ENCODE measurements around the gene SRBD1.

Gene SRBD1

GRCh38 chr2:45588158-45588829 lies 22.8 kb downstream of the SRBD1 start:
- no peak for DNase-seq
- H4K20me1 ChIP-seq (ENCODE audit: insufficient read depth, low read length) = no peaks in the 10 kb centered on the region
- no peak overlapping the region for H3K9ac ChIP-seq (ENCODE audit: low read length)
- no peak overlapping the region for H3K27ac ChIP-seq (ENCODE audit: low read length)
- H3K9me3 ChIP-seq (replicated peaks; ENCODE audit: insufficient read depth, low read length) = no peaks in the 10 kb centered on the region
- 0 out of 2 replicates have a peak, but pooled peaks cover 5% of the 10 kb centered on the region for H3K79me2 ChIP-seq (ENCODE audit: low read length)
- no peak for TF ChIP-seq EZH2phosphoT487 (IDR thresholded peaks at IDR 0.05; ENCODE audit: low read length)
- no peak for TF ChIP-seq EZH2 (optimal IDR thresholded peaks at IDR 0.05; ENCODE audit: low read depth, low read length)
- TF ChIP-seq CTCF (IDR thresholded peaks at IDR 0.05; ENCODE audit: low read length) = no peak
- H2AFZ ChIP-seq (ENCODE audit: low read length) = no peak overlapping the region
- H3K4me2 ChIP-seq (ENCODE audit: low read depth, low read length) = no peak overlapping the region
- no peaks in the 10 kb centered on the region; the same call in 1 of the 2 replicates for H3F3A ChIP-seq (ENCODE audit: insufficient read depth, low read length)
- H3K4me1 ChIP-seq (ENCODE audit: low read length) = no peaks in the 10 kb centered on the region
- H3K9me2 ChIP-seq (replicated peaks; ENCODE audit: insufficient read depth, low read length) = no peaks in the 10 kb centered on the region
- H3K4me3 ChIP-seq (ENCODE audit: low read length) = no peak overlapping the region
- no peaks in the 10 kb centered on the region for H3K27me3 ChIP-seq (replicated peaks; ENCODE audit: insufficient read depth, low read length)
- H3K36me3 ChIP-seq (replicated peaks; ENCODE audit: insufficient read depth, low read length) = no peaks in the 10 kb centered on the region

DNA sequence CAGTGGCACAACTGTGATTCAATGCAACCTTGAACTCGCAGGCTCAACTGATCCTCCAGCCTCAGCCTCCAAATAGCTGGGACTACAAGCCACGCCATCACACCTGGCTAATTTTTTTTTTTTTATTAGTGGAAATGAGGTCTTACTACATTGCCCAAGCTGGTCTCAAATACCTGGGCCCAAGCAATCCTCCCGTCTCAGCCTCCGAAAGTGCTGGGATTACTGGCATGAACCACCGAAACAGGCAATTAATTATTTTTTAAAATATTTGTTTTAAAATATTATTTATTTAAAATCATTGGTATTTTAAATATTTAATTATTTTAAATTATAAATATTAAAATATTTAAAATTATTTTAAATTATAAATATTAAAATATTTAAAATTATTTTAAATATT lies 24.5 kb downstream of the SRBD1 start:
- TF ChIP-seq EZH2 (optimal IDR thresholded peaks at IDR 0.05; ENCODE audit: low read depth, low read length) = no peak
- no peak for TF ChIP-seq EZH2phosphoT487 (IDR thresholded peaks at IDR 0.05; ENCODE audit: low read length)
- no peak for TF ChIP-seq CTCF (IDR thresholded peaks at IDR 0.05; ENCODE audit: low read length)
- Histone ChIP-seq H3K4me1 (ENCODE audit: low read length) (no peaks in the 10 kb centered on the region), H4K20me1 (ENCODE audit: insufficient read depth, low read length) (no peaks in the 10 kb centered on the region), H3F3A (ENCODE audit: insufficient read depth, low read length) (no peaks in the 10 kb centered on the region; the same call in 1 of the 2 replicates), H3K79me2 (ENCODE audit: low read length) (0 out of 2 replicates have a peak, but pooled peaks cover 8% of the 10 kb centered on the region), H3K27ac (ENCODE audit: low read length) (no peak overlapping the region), H3K9me3 (replicated peaks; ENCODE audit: insufficient read depth, low read length) (no peaks in the 10 kb centered on the region), H3K4me2 (ENCODE audit: low read depth, low read length) (no peak overlapping the region), H3K4me3 (ENCODE audit: low read length) (no peak overlapping the region), H3K9me2 (replicated peaks; ENCODE audit: insufficient read depth, low read length) (no peaks in the 10 kb centered on the region), H3K36me3 (replicated peaks; ENCODE audit: insufficient read depth, low read length) (no peaks in the 10 kb centered on the region), H3K9ac (ENCODE audit: low read length) (no peak overlapping the region), H3K27me3 (replicated peaks; ENCODE audit: insufficient read depth, low read length) (no peaks in the 10 kb centered on the region), H2AFZ (ENCODE audit: low read length) (no peak overlapping the region)
- DNase-seq = no peak

DNA sequence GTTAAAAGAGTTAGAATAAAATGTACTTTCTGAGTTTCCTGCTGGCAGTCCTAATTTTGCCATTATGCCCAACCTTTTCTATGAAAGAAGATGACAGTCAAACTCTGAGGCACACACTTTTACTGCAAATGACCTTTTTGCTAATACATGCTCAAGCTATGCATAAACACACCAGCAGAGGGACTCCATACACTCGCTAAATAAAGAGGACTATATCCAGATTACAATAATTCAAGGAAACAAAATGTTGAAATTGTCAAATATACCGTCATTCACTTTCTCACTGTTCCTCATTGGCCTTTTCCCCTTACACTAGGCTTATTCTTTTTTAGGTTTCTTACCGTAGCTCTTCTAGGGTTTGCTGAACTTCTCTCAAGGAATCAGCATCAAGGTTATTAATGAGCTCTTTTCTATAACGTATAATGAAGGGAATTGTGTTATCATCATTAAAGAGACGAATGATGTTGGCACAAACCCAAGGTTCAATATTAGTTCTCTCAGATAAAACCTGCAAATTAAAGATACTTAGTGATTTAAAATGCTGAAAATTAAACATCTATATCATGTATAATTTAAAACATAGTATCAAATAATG lies 25.7 kb downstream of the SRBD1 start:
- H3K4me1 ChIP-seq (ENCODE audit: low read length) = no peaks in the 10 kb centered on the region
- no peak overlapping the region for H3K27ac ChIP-seq (ENCODE audit: low read length)
- H3K36me3 ChIP-seq (replicated peaks; ENCODE audit: insufficient read depth, low read length) = peaks cover 3% of the 10 kb centered on the region; the same call in 1 of the 2 replicates
- H3K79me2 ChIP-seq (ENCODE audit: low read length) = 0 out of 2 replicates have a peak, but pooled peaks cover 8% of the 10 kb centered on the region
- H3K9me3 ChIP-seq (replicated peaks; ENCODE audit: insufficient read depth, low read length) = no peaks in the 10 kb centered on the region
- H3K4me3 ChIP-seq (ENCODE audit: low read length) = no peak overlapping the region
- H2AFZ ChIP-seq (ENCODE audit: low read length) = no peak overlapping the region
- no peaks in the 10 kb centered on the region for H4K20me1 ChIP-seq (ENCODE audit: insufficient read depth, low read length)
- H3K27me3 ChIP-seq (replicated peaks; ENCODE audit: insufficient read depth, low read length) = no peaks in the 10 kb centered on the region
- H3K4me2 ChIP-seq (ENCODE audit: low read depth, low read length) = no peak overlapping the region
- TF ChIP-seq EZH2phosphoT487 (IDR thresholded peaks at IDR 0.05; ENCODE audit: low read length) (no peak), CTCF (IDR thresholded peaks at IDR 0.05; ENCODE audit: low read length) (peak; percentile 71)
- H3K9ac ChIP-seq (ENCODE audit: low read length) = no peak overlapping the region
- H3K9me2 ChIP-seq (replicated peaks; ENCODE audit: insufficient read depth, low read length) = no peaks in the 10 kb centered on the region
- no peaks in the 10 kb centered on the region; the same call in 1 of the 2 replicates for H3F3A ChIP-seq (ENCODE audit: insufficient read depth, low read length)
- DNase-seq = peak; percentile 53

Measured in MM.1S (cell line).